Measurements from ENCODE around the gene TMEM131.
"Not testable (repeated sequence)": the region's sequence is repeated elsewhere in the genome, so short reads cannot be mapped to it uniquely, and the experiment has no call there.

The TMEM131 gene

DNA sequence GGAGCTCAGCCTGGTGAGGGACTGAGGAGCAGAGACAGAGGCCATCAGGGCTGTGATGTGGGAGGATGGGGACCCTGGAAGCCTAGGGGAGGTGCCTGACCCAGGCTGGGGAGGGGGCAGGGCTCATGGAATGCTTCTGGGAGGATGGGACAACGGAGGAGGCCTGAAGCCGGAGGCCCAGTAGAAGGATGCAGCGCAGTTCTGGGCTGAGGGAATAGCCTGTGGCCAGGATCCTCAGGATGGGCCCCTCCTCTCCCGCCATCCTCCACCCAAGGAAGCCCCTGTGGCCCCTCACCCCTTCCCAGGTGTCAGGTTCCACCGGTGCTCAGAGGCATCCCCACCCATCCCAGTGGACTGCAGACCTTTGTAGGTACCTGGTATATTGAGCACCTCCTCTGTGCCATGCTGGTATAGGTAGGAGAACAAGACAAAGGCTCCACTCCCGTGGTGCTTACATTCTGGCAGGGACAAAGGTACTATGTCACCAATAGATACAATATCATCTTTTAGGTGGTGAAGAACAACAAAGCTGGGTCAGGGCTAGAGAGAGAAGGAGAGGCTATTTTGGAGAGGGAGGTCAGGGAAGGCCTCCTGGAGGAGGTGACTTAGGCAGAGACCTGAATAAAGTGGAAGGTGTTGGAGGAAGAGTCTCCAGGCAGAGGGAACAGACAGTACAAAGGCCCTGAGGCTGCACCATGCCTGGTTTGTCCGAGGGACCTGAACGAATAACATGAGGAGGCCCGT, 279.6 kb downstream of the TMEM131 start:
- H3K4me3 ChIP-seq (ENCODE audit: low read length) = no peak overlapping the region
- TF ChIP-seq, protein P1, sequence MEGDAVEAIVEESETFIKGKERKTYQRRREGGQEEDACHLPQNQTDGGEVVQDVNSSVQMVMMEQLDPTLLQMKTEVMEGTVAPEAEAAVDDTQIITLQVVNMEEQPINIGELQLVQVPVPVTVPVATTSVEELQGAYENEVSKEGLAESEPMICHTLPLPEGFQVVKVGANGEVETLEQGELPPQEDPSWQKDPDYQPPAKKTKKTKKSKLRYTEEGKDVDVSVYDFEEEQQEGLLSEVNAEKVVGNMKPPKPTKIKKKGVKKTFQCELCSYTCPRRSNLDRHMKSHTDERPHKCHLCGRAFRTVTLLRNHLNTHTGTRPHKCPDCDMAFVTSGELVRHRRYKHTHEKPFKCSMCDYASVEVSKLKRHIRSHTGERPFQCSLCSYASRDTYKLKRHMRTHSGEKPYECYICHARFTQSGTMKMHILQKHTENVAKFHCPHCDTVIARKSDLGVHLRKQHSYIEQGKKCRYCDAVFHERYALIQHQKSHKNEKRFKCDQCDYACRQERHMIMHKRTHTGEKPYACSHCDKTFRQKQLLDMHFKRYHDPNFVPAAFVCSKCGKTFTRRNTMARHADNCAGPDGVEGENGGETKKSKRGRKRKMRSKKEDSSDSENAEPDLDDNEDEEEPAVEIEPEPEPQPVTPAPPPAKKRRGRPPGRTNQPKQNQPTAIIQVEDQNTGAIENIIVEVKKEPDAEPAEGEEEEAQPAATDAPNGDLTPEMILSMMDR (conservative IDR thresholded peaks at IDR 0.05; ENCODE audit: low read length) = no peak
- no peak for DNase-seq (ENCODE audit: low read depth)

DNA sequence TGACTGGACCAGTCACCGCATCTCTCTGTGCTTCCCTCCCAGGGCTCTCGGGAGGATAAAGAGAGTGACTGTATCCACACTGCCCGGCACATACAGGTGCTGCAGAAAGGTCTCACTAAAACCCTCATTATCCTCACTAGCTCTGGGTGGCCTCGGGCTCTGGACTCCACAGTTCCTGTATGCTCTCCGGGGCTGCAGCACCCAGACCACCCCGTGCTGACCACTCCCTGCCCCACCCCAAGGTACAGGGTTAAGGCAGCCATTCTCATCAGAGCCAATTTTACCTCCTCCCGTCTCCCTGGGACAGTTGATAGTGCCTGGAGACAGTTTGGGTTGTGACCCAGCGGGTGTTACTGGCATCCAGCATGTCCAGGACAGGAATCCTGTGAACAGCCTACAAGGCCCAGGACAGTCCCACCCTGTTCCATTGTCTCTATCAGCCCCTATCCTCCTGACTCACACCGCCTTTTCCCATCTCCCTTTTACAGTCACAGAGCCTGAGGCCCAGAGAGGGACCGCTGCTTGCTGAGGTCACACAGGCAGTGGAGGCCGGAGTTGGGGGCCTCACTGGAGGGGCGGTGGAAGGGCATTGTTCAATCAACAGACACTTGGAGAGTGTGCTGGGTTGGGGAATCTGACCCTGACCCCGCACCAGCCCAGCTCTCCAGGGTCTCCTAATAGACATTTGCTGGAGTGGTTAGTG, 280.6 kb downstream of the TMEM131 start:
- no peak overlapping the region for H3K4me3 ChIP-seq (ENCODE audit: low read length)
- TF ChIP-seq, protein P1 (conservative IDR thresholded peaks at IDR 0.05; ENCODE audit: low read length) = no peak
- DNase-seq (ENCODE audit: low read depth) = no peak

DNA sequence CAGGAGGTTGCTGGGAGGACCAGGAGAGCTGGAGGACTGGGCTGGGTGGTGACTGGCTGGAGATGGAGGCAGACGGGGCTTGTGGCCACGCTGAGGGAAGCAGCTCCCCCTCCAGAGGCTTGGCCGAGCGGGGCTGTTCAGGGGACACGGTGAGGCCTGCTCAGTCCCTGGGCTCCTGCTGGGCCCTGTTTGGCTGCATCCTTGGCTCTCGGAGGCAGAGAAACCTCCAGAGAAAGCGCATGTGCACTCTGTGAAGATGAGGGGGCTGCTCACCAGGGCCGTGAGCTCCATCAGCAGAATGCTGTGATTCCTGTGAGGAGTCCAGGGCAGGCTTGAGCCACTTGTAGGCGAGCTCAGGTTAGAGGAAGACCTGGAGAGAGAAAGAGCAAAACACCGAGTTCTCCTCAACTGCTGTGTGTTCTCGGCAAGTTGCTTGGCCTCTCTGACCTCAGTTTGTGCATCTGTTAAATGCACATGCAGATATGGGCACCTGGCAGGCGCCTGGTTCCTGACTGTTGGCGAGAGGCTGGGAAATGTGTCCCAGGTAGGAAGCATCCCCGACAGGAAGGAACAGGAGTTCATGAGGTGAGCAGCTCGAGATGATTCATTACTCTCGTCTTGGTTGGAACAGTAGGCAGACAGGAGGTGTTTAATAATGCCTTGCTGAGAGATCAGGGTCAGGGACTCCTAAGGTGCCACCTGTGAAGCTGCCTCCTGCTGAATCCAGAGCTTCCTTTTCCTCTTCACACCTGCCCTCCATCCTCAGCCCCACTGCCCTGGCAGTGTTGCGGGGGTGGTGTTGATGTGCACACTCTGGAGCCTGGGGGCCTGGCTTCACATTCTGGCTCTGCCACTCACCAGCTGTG, 281.4 kb downstream of the TMEM131 start:
- no peak for DNase-seq (ENCODE audit: low read depth)
- TF ChIP-seq, protein P1 (conservative IDR thresholded peaks at IDR 0.05; ENCODE audit: low read length) = no peak

DNA sequence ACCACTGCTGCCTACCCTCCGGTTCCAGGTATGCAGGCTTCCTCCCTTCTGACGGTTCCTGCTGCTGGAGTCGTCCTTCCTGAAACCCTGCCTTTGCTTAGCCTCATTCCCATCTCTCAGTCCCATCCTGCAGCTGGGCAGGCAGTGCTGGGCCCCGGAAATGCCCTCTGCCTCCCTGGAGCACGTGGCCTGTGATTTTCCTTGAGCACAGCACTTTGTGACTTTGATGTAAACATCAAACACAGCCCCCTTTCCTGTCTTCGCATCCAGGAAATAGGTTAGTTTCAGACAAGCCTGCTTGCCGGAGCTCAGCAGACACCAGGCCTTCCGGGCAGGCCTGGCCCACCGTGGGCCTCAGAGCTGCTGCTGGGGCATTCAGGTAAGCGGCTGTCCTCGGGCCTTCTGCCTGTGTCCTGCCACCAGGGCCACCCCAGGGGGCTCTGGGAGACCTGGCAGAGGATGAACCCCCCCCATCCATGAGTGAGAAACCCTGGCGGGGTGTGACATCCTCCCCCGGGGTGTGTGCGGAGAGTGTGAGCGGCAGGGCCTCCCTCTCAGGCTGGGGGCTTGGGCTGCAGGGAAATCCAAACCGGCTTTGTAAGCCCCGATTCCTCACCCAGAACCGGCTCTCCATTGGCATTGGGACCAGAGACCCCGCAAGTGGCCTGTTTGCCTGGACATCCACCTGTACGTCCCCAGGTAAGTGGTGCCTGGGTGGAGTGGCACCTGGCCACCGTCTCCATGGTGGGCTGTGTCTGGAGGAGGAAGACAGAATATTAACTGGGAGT, 282.3 kb downstream of the TMEM131 start, which contains the start of gene ZAP70:
Gene ZAP70, plus strand, starts transcription at position 281 of the 788 bp plus-strand sequence. CDS start 10,461 bp downstream, outside the sequence.
- H3K4me3 ChIP-seq (ENCODE audit: low read length) = no peak within 1 kb of the TSS
- TF ChIP-seq, protein P1 (conservative IDR thresholded peaks at IDR 0.05; ENCODE audit: low read length) = no peak
- no peak for DNase-seq (ENCODE audit: low read depth)

More for the DNA sequence above, 281.4 kb downstream of the TMEM131 start:
- no peak overlapping the region for H3K4me3 ChIP-seq (ENCODE audit: low read length)

DNA sequence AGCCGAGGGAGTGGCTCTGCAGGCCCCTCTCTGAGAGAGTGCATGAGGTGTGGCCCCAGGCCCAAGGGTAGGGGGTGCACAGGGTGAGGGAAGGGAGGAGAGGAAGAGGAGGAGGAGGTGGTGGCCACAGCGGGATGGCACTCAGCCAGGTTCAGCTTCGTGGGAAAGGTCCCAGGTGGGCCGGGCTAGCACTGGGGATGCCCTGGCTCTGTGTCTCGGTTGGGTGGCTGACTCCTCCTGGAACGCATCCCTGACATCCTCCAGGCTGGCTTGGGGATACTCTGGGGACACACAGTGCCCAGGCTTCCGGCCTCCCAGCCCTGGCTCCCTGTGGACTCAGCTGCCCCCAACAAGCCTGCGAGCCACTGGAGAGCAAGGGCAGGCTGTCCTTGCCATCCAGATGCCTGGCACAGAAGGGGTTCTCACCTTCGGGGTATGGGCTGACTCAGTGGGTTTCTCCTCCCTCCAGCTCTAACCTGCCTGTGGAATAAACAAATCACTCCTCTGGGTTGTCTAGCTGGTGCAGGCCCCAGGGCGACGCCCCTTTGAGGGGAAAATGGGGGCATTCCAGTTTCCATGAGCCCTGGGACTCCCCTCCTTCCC, 283.0 kb downstream of the TMEM131 start:
- TF ChIP-seq, protein P1 (conservative IDR thresholded peaks at IDR 0.05; ENCODE audit: low read length) = no peak
- no peak overlapping the region for H3K4me3 ChIP-seq (ENCODE audit: low read length)
- DNase-seq (ENCODE audit: low read depth) = no peak

DNA sequence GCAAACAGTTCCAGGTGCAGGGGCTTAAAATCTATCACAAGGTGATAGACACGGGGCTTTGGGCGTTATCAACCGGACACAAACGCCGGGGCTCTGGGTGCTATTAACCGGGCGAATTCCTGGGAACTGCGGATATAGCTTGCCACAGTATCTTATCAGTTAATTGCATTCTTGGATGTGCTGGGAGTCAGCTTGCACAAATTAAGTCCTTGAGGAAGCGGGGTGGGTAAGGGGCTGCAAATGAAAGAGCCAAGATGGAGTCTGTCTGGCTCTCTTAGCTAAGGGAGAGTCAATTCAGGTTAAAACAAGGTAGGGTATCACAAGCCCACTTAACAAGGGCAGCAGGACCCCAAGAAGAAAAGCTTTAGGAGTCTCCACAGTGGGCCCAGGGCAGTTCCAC, 283.6 kb downstream of the TMEM131 start:
- DNase-seq (ENCODE audit: low read depth); H3K4me3 ChIP-seq (ENCODE audit: low read length): not testable (repeated sequence)

All from AG10803 (cell line).